Measurements from ENCODE around the gene DAB1.

The DAB1 gene

DNA sequence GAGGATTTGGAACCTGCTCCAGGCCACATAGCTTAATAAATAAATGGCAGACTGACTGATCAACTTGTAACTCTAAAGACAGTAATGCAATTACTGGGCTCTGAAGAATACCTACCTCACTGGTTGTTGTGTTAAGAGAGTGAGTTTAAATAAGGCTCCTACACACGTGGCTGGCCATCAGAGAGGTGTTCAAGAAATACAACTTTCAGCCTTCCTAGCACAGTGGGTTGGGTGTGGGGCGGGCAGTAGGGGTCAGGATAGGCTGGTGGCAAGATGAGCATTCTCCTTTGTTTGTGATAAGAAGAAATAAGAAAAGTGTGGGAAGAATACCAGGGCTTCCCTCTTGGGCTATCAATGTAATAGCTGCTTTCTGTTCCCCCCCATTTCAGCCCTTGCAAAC is 151.3 kb downstream of the DAB1 start:
- no peak for DNase-seq (ENCODE audit: low read depth in 2 of 2)

DNA sequence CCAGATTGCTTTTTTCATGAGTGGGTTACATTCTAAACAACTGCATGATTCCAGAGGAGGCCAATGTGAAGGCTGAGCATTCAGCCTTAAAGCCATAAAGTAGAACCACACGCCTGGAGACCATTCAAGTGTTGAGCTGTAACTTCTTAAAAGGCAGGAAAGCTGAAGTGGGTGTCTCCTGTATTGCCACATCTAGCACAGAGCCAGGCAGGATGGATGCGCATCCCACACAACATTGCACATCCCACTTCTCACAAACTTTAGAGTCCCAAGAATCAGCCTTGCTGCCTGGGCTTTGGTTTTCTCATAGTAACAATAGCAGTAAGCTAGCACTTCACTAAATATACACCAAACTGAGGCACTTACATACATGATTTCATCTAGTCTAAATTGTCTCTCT is 151.7 kb downstream of the DAB1 start:
- no peak for DNase-seq (ENCODE audit: low read depth in 2 of 2)

DNA sequence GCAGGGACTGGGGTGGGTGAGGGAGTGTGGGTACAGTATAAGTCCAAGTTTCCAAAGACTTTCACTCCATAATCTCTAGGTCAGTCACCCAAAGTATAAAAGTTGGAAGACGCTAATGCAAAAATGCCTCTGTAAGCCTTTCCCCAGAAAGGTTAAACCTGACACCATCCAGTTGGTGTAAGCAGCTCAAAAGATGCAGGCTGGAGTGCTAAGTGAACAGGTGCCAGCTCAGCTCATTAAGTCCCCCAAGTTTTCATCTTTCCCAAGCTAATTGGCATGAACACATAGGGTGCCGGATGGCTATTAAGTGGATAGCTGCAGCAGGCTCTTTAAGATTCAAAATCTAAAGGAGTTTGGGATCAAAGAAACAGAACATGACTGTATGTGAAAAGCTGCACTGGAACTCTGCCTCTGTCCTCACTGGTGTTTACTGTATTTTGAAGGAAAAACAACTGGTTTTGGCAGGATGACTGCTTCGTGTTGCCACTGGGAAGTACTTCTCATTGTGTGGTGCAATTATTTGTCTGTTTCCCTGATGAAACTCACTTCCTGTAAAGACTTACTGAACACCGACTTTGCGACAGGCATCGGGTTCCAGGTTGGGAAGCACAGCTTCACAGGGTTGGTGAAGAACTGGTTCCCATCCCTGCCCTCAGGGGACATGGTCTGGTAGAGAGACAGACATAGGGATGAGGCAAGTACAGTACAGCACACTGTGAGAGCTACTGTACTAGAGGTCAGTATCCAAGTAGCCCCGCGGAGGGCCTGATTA is 152.7 kb downstream of the DAB1 start:
- no peak for DNase-seq (ENCODE audit: low read depth in 2 of 2)

DNA sequence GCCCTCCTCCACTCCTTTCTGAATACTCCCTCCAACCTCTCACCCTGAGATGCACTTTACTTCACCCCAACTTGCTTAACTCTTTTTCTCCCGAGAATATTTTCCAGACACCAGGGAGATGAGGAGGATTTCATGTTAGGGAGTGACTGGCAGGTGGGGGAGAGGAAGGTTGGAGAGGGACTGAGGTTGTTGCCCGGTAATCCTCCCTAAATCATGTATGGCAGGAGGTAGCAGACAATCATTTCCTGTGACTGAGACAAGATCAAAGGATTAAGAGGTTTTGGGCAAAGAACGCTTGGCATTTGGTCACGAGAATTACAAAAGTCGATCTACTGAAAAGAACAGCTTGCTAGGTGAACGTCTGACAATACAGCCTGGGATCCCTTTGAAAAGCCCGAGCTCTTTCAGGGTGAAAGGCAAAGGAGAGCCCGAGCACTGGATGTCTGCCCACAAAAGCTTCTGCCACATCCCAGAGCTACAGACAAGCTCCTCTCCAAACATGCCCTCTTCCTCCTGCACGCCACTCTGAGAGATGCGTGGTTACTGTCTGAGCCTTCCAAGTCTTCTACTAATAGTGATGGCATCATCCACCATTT is 154.1 kb downstream of the DAB1 start:
- no peak for DNase-seq (ENCODE audit: low read depth in 2 of 2)

DNA sequence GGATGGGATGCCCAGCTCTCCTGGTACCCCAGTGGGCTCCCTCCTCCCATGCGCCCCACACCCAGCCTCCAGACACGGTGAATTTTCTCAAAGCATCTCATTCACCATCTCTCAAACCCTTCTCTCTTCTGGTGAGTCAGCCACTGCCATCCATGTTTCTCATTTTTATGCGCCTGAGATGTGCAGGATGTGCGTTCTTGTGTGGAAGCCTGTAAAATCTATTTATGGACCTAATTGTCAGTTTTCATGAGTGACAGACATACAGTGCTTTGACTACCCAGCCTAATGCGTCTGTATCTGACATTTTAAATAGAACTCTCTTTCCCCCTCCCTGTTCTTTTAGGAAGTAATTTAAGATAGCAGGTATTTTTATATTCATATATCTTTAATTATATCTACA is 158.8 kb downstream of the DAB1 start:
- no peak for DNase-seq (ENCODE audit: low read depth in 2 of 2)

DNA sequence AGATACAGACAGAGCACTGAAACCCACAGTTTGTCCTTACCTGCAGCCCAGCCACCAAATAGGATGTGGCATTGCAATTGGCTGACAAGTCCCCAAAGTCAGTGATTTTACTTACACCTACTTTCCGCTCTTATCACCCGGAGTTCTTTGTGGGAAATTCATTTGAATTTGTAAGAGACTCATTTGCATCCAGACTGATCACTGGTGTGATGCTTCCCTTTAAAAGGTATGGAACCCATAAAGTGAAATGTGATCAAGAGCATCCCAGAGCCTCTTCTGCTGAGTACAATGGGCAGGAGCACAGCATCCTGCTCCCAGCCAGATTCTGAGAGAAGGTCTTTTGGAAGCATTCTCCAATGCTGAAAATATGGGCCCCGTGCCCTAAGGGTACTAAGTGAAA is 161.4 kb downstream of the DAB1 start:
- no peak for DNase-seq (ENCODE audit: low read depth in 2 of 2)

DNA sequence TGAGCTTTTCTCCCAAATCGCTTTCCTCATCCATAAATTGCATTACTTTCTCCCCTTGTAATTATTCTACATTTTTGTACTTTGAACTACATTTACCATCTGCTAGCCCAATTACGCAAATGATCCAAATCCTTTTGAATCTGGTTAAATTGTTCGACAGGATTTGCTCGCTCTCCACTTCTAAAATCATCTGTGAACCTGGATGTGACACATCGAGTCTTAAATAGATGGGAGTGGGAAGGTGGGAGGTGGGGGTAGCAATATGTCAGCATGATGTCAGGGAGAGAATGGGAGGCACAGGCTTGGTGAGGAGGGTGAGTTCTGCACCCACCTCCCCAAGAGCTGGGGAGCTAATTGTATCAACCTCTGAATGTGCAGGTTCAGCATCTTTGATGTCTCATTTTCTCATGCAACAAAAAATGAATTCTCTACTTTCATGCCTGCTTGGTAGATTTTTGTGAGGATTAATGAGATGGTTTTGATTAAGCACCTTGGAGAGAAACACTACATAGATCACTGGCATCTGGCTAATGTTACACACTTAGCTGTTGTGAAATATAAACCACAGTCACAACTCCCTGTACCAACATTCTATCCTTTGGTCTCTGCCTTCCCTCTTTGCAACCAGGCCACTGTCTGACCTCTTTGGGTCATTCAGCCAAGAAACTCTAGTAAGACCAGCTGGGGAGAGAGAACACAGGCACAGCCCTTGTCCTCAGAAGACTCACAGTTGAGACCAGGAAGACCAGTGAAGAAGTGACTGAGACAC is 165.1 kb downstream of the DAB1 start:
- DNase-seq (ENCODE audit: low read depth in 2 of 2): no peak

DNA sequence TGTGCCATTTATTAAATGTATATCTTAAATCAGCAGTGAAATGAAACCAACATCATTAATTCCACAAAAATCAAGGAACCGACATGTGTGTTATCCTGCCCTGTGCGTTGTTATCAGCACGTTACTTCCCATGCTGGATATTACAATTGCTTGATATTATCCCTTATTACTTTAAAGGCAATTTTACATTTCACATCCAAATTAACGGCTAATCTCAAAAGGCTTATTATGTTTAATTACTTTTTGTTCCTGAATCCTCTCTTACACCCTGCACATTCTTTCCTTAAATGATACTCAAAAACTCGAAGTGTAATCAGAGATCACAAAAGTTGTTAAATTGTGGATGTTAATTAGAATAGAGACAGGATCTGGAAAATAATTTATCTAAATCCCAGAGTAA is 167.9 kb downstream of the DAB1 start:
- DNase-seq (ENCODE audit: low read depth in 2 of 2): no peak

DNA sequence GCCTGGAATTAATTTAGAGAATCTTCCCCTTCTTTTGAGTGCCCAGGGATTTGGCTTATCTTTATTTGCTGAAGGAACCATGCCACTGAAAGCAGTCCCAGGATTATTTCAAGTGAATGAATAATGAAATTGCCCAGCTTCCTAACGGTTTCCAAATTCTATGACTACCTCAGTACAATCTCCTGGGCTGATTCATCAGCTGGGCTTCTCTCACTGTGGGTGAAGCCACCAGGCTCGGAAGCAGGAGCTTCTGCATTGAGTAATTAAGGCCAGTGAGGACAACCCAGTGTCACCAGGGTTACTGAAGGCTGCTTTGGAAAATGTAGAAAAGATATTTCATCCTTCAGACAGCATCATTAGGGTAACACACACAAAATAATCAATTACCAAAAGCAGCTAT is 169.8 kb downstream of the DAB1 start:
- no peak for DNase-seq (ENCODE audit: low read depth in 2 of 2)

DNA sequence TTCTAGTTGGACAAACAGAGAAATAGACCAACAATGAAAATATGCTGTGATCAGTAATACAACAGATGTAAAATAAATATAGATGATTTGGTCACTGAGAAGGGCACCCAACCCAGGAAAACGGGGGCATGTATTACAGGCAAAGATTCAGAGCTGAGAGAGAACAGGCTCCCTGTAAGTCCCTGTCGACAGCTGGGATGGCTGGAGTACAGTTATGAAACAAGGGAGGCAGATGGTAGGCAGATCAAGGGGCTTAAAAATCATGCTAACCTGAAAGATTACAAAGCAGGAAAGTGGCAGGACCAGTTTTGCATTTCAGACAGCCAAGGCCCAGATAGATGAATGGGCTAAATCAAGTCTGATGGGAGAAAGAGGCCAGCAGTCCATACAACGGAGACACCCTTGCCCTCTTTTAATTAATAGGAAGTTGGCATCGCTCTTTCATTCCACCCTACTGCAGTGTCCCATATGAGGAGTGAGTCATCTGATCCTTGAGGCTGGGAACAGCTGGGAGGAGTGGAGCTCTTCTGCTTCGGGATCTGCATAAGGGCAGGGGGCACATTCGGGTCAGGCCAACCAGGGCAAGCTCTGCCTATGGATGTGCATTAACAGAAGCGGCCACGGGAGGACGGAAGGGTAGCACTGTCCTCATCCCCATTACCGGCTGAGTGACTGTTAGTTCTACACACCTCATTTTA is 171.1 kb downstream of the DAB1 start:
- no peak for DNase-seq (ENCODE audit: low read depth in 2 of 2)

DNA sequence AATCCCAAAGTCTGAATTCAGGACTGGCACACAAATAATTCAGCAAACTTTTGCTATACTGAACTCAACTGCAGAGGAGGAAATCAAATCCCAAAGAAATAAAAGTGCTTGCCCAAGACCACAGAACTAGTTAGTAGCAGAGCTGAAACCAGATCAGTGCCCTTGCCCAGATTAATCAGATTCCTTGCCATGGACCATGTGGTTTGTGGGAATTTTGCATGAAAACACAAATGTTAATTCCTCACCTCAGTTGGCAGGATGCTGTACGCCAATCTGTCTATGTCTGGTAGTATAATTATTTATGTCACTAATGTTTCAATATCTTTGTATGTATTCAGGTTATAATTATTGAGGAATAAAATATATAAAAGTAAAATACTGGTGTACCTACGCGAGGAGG is 173.8 kb downstream of the DAB1 start:
- DNase-seq (ENCODE audit: low read depth in 2 of 2): no peak

DNA sequence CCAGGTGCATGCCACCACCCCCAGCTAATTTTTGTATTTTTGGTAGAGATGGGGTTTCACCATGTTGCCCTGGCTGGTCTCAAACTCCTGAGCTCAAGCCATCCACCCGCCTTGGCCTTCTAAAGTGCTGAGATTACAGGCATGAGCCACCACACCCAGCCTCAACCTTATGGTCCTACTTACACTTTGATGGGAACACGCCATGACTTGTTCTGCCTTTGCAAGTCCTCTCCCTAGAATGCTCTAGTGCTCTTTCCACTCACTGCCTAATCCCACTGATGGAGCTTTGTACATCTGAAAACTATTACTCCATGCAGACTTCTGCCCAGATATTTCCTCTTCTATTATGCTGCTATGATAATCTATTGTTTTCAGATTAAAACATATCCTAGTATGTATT is 174.3 kb downstream of the DAB1 start:
- no peak for DNase-seq (ENCODE audit: low read depth in 2 of 2)

DNA sequence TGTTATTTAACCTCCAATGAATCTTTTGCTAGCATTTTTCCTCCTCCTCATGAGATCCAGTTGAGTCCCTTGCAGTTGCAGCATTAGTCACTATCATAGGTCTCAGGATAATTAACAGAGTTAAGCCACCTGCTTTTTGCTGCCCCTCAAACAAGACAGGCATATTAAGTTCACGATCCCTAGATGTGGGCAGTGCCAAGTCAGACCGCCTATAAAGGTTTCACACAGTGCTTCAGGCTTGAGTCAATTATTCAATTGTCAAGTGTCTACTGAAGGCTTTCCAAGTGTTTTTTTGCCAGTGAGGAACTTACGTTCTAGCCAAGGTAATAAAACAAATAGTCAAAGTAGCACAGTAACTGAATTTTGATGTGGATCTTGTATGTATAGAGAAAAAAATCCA is 175.0 kb downstream of the DAB1 start:
- no peak for DNase-seq (ENCODE audit: low read depth in 2 of 2)

DNA sequence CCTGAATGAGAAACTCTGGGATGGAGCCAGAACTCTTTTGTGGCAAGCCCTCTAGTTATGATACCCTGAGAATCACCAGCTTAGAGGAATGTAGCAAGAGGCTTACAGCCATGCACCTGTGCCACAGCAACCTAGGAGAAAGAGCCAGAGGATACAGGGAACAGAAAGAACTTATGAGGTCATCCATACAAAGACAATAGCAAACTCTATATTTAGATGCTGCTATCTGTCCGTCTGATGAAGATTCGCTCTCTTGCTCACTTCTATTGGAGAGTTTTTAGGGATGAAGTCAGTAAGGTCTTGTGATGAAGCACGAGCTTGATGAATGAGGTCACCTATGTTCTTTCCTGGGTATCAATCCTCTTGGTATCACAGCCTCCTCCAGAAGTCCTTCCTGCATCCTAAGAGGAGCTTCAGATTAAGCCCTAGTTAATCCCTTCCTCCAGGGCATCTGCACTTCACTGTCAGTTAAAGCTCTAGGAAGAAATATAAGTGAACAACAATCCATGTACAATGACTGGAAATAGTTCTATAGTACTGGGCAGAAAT is 185.6 kb downstream of the DAB1 start:
- DNase-seq (ENCODE audit: low read depth in 2 of 2): no peak

DNA sequence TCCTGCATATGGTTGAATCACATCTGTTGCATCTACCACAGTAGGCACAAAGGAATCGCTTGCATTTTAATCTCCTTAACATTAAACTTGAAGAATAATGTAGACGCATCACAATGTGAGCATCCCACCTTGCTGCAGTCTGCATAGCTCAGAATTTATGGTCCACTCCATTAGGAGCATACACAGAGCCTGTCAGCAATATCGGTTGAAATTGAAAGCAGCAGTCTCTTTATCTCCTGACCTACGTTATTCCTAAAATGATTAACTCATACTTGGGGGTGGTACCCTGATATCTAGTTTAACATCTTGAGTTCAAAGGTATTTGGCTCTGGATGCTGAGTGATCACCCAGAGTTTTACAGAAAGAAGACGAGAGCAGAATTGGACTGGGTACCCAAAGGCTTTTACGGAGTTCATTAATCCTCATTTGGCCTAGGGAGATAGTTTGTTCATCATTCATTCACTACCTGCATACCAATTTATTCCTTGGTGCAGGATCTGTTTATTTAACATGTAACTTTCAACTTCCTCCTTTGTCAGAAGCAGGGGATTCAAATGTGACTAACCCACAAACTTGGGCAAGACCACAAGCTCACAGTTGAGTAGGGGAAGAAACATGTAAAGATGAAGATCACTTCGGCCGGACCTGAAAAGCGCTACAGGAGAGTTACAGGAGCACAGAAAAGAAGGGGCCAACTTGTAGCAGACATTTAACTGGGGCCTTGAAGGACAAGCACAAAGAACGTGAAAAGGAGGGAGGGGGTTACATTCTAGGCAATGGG is 187.9 kb downstream of the DAB1 start:
- DNase-seq (ENCODE audit: low read depth in 2 of 2): no peak

DNA sequence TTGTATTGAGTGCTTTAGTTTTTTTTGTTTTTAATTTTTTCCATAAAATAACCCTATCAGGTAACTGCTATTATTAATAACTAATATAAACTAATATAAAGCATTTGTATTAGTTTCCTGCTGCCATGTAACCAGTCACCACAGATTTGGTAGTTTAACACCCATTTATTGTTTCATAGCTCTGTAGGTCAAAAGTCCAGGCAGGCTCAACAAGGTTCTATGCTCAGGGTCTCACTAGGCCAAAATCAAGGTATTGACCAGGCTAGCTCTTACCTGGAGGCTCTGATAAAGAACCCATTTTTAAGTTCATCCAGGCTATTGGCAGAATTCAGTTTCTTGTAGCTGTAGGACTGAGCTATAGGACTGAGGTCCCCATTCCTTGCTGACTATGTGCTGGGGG is 189.4 kb downstream of the DAB1 start:
- DNase-seq (ENCODE audit: low read depth in 2 of 2): no peak

DNA sequence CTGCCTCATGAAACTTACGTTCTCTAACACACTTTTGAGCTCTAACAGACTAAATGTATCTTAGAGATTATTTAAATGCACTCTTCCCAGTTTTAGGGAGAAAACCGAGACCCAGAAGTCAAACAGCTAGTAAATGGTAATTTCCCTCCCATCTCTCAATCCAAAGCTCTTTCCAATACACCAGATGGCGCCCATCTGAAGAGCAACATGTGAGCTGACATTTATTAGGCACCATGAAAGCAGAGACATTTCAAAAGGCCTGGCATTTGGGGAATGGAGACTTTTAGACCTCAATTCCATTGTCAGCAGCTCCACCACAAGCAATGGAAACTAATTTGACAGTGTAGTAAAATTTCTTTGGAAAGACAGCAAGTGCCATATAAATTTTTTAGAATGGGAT is 191.4 kb downstream of the DAB1 start:
- DNase-seq (ENCODE audit: low read depth in 2 of 2): no peak

DNA sequence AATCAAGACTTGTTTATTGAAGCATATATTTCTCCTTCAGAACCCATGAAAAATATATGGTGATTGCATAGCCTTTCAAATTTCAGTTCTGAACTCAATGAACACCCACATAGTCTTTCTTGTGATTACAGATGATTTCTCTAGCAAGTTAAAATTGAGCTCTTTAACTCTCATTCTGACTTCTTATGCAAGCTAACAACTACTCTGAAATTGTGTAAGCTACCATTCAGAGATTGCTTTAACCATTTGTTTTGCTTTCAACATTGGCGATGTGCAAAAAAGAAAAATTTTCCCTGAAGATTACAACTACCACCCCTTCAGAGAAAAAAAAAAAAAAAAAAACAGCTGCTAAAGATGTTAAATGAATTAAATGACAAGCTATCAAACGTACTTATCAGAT is 193.9 kb downstream of the DAB1 start:
- no peak for DNase-seq (ENCODE audit: low read depth in 2 of 2)

DNA sequence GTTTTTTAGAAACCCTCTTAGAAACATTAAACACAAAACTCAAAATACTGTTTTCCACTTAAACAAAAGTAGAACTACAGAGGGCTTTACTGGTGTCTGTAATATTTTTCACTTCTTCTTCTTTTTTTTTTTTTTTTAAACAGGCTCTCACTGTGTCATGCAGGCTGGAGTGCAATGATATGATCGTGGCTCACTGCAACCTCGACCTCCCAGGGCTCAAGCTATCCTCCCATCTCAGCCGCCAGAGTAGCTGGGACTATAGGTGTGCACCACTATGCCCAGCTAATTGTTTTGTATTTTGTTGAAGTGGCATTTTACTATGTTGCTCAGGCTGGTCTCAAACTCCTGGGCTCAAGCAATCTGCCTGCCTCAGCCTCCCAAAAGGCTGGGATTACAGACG is 194.8 kb downstream of the DAB1 start:
- DNase-seq (ENCODE audit: low read depth in 2 of 2): no peak

DNA sequence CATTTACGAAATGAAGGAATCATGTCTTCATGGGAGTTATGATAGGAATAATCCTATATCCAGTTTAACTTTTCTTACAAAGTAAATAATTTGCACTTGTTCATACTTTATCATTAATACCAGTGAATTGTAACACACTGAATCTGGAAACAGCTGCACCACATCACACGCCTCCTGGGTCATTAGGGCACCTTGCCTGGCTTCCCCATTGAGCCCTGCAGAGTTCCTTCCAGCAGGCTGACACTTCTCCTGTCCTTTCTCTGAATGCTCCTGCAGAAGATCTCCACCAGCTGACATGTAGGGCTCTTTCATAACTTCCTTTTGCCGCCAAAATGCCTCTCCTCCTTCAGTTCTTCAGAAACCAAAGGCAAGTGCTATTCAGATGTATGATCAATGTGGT is 201.1 kb downstream of the DAB1 start:
- DNase-seq (ENCODE audit: low read depth in 2 of 2): no peak

DNA sequence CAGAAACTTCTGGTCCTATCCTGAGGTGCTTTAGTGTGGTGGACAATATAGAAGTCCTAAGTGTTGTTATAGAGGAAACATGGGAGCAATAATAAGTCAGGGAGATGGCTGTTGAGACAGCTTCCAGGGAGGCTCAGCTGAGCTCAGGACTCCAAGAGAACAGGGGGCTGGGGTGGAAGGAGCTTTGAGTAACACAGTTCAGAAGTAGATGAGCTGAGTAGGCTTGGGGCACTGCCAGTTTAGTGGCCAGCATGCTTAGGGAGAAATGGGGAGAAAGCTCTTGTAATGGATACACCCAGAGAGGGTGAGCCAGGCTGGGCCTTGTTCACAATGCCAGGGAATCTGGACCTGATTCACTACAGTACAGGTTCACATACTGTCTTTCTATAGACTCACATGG is 201.6 kb downstream of the DAB1 start:
- no peak for DNase-seq (ENCODE audit: low read depth in 2 of 2)
